Measurements from ENCODE around the gene KMO.

KMO gene

DNA sequence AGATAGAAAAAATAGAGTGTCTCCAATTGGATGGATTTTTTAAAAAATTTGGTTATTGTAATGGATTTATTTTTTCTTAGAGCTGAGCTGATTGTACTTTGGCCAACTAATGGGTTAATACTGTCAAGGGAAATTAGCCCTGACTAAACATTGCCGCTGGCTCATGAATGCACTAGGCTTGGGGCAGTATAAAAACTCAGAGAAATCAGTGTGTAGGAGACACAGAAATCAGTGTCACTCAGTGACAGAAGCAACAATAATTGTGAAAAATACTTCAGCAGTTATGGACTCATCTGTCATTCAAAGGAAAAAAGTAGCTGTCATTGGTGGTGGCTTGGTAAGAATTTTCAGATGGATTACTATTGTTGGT, at the start of gene KMO:
Gene KMO, plus strand, starts transcription at position 217 of the 370 bp plus-strand sequence. Its CDS starts 67 bp downstream, at position 284.
- no peak for DNase-seq

DNA sequence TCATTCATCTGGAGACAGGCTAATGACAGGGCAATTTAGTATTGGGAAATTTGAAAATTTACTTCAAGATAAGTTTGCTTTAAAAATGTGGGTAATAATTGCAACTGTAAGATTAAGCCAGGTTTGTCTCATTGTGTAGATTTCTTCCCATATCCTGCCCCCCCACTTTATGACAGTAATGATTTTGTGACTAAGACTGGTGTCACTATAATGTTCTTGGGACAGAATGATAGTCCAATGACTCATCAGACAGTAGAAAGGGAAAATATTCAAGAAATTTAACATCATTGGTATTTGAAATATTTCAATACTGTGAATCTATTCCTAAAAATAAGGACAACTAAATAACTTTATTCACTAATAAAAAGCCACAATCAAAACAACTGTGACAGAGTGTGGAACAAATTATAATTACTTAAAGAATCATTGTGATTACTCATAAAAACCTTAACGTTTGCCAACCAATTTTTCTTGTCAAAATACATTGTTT, 49.4 kb upstream of the KMO start:
- DNase-seq = no peak

- no peak for DNase-seq
Observed at GRCh38 chr1:241485145-241485544, 47.0 kb upstream of the KMO start.

GRCh38 chr1:241485554-241485992, 46.6 kb upstream of the KMO start:
- DNase-seq = no peak

- DNase-seq = no peak
Observed at GRCh38 chr1:241488739-241489138, 43.4 kb upstream of the KMO start.

GRCh38 chr1:241495741-241496140, 36.4 kb upstream of the KMO start:
- DNase-seq = no peak

DNA sequence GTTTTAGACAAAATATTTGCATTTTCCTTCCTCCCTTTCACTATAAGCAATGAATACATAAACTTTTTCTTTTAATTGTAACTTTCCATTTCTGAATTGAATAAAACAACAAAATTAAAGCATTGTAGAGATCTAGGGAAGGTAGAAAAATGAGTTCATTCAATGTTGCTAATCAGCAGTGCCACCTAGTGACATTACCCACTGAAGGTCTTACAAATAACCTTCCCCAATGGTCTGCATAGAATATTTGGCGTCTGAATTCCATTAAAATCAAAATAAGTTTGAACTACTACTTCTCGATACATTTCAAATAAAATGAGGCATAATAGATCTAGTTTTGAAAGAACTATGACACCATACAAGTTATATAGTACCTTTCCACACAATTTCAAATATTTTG, 32.3 kb upstream of the KMO start:
- no peak for DNase-seq

DNA sequence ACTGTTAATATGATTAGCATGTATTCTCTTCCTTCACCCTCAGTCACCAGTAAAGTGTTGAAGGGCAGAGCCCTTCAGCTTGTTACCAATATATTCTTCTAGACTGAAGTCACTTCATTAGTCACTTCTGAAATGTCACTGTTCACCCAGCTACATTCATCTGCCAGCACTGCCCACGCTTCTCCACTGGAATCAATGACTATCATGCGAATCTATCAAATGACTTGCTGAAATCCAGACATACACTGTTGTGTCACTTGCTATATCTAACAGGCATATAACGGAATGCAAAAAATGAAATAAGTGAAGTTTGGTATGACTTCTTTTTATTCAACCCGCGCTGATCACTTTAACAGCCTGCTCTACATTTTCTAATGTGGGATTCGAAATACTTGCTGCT, 28.7 kb upstream of the KMO start:
- no peak for DNase-seq

- DNase-seq = no peak
Observed at GRCh38 chr1:241507189-241507863, 24.9 kb upstream of the KMO start.

GRCh38 chr1:241513378-241513777, 18.8 kb upstream of the KMO start:
- DNase-seq = no peak

- DNase-seq = no peak
Observed at GRCh38 chr1:241518476-241519307, 13.5 kb upstream of the KMO start.

DNA sequence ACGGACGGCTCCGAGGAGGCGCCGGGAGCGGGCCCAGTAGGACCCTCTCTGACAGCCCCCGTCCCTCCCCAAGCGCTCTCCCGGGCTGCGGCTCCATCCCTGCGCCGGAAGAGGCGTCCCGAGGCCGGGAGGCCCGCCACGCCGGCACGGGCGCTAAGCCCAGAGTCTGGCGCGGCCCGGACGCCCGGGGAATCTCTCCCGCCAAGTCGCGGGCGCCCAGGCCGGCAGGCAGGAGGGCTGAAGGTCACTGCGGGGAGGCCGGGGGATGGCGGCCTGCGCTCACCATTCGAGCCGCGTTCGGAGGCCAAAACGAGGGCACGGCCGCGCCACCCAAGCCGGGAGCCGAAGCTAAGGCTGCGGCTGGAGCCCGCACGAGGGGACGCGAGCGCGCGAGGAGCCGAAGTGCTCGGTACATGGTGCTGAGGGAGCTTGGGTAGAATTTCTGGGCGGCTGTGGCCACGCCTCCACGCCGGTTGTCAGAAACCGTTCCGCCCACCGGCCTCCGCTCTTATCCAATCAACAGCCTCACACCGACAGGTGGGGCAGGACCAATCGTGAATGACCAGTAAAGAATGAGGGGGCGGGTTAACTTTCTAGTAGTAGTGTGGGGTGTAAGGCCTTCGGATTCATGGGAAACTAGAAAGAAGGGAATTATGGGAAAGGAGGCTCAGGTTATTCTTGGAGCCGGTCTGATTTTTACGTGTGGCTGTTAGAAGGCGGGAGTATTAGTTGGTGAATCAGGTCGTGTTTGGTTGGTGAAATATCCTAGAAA, 12.7 kb upstream of the KMO start, which contains the start of gene FH:
Gene FH, minus strand, starts transcription at position 448 of the 772 bp plus-strand sequence. Its CDS starts 33 bp downstream, at position 415.
- DNase-seq = peak; percentile 95

DNA sequence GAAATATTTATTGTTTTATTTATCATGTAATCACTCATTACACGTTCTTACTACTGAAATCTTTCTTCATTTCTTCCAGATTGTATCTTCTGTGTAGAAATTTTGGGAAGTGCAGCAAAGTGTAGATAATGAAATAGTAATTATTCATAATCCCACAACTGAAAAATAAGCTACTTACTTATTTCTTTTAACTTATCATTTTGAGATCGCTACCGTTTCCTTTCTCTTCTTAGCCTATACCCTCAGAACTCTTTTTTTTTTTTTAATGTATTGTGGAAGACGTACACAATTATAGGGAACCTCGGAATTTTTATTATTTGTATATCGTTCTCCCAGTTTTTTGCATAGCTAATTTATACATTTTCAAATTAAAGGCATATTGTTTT, 12.1 kb upstream of the KMO start:
- no peak for DNase-seq

- no peak for DNase-seq
Observed at GRCh38 chr1:241521718-241522117, 10.5 kb upstream of the KMO start.

DNA sequence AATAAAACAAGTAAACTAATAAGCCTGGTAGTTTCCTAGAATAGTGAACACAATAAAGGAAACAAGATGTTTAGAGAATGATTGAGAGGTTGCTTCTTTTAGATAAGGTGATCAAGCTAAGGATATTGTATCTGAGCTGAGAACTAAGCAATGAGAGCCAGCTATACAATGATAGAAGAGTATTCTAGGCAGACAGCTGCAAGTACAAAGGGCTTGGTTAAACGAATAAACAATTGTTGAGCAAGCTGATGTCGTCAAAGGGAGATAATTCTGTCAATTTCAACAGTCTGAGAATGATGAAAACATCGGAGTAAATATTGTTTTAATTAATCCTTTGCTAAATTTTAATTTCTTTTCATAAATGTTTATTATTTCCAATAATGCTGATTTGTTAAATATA, 7.2 kb upstream of the KMO start:
- DNase-seq = no peak

- no peak for DNase-seq
Observed at GRCh38 chr1:241527146-241527545, 5.0 kb upstream of the KMO start.

DNA sequence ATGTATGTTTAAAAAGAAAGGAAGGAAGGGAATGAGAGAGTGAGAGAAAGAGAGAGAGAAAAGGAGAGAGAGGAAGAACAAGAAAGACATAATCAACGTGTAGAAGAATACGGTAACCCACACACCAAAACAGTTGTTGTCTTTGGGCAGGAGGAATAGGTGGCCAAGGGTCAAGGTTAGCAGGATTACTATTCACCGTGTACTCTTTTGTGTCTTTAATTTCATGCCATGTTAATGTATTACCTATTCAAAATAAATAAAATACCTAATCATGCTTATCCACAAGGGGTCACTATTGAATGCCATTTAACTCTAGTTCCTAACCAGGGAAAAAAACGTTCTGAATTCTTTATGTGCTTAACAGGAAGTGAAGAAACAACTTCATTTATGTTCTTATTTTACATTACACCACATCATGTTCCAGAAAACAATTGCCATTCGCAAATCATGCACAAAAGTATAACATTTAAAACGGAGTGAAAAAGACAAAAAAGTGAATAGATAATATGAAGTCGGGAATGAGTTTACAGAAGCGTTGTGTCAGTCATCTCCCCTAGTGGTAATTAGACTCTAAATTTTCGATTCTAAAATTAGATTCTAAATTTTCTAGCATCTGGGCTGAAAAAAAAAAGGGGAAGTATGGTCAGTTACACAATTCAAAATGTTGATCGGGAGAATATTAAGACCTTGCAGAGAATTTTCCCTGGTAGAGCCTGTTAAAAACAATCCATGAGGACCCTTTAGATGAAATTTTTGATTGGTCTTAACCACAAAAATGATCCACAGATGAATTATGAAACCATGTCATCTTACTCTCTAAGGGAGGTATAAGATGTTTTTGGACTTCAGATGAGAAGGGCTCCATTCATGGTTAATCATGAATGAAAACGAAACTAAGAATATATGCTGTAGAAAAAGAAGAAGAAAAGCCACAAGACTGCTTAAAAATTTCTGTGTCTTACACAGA, 700 bp upstream of the KMO start:
- DNase-seq = peak; percentile 2

- DNase-seq = no peak
Observed at GRCh38 chr1:241532864-241533263, 686 bp downstream of the KMO start.

GRCh38 chr1:241533326-241534115, 1.3 kb downstream of the KMO start:
- no peak for DNase-seq

GRCh38 chr1:241536304-241536703, 4.1 kb downstream of the KMO start:
- DNase-seq = no peak

DNA sequence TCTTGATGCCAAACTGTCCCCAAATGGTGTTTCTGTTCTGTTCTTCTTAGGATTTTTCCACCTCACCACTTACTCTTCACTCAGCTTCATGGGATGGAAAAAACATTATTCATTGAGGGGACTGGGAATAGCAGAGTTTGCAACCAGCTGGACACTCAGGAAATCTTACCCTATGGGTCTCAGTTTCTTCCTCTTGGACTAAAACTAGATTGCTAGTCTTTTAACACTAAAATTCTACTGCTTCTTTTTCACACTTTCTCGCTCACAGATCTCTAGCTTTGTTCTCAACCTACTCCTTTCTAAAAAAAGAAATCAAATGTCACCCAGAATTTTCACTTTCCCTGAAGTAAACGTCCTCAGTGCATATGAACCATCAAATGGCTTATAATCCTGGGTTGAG, 4.8 kb downstream of the KMO start:
- DNase-seq = no peak
